ENCODE data around the gene PHACTR3.

DNA sequence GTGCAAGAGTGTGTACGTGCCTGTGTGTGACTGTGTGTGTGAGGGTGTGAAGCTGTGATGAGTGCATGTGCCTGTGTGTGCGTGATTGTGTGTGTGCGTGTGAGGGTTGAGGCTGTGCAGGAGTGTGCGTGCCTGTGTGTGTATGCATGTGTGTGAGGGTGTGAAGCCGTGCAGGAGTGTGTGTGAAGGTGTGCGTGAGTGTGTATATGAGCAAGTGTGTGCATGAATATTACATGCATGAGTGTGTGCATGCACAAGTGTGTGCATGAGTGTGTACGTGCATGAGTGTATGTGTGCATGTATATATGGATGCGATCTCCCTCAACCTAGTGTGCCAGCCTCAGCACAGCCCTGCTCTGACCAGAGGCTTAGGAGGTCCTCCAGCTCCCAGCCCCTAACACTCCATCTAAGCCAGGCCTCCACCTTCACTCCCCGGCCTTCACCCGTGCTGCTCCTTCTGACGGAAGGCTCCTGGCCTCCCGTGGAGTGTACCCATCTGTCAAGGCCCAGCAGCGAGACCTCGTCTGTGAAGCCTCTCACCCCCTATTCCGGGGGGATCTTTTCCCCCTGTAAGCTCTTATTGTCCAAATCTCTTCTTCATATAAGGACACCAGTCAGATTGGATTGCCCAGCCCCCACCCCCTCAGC, 19.9 kb upstream of the PHACTR3 start:
- TF ChIP-seq, protein P1, sequence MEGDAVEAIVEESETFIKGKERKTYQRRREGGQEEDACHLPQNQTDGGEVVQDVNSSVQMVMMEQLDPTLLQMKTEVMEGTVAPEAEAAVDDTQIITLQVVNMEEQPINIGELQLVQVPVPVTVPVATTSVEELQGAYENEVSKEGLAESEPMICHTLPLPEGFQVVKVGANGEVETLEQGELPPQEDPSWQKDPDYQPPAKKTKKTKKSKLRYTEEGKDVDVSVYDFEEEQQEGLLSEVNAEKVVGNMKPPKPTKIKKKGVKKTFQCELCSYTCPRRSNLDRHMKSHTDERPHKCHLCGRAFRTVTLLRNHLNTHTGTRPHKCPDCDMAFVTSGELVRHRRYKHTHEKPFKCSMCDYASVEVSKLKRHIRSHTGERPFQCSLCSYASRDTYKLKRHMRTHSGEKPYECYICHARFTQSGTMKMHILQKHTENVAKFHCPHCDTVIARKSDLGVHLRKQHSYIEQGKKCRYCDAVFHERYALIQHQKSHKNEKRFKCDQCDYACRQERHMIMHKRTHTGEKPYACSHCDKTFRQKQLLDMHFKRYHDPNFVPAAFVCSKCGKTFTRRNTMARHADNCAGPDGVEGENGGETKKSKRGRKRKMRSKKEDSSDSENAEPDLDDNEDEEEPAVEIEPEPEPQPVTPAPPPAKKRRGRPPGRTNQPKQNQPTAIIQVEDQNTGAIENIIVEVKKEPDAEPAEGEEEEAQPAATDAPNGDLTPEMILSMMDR (IDR thresholded peaks at IDR 0.05) = no peak
- TF ChIP-seq ZFX (IDR thresholded peaks at IDR 0.05; ENCODE audit: borderline replicate concordance) = no peak
